Naive thymus-derived CD8-positive, alpha-beta T cell (primary cell): ENCODE data around the gene PRRC2C. TPM values are rescaled to one million over a fixed set of nuclear protein-coding genes. Genes with fewer than 3 reads are reported as not detected.
"Not testable (repeated sequence)": the region's sequence is repeated elsewhere in the genome, so short reads cannot be mapped to it uniquely, and the experiment has no call there.

ENCODE experiments used
- ATAC-seq, 2 donors: fragments of 150-1000 bp; cut with Tn5 transposase in 1 of 2; sonication (Bioruptor Pico), chemical (Tn5 transposase) in 1 of 2; 1 replicate in 1 of 2; 2 replicates in 1 of 2; pipeline ENCODE4 v1.10.0; 2021; ENCODE audit warnings: mild to moderate bottlenecking in 2 of 2, moderate library complexity in 2 of 2
- POLR2A ChIA-PET: fragments of 350-600 bp; sonication (Branson Sonifier 250); formaldehyde crosslinking; loops from one replicate; lab custom pipeline; 2021; ENCODE audit warnings: antibody characterized with exemption; lab: Charles Lee
- DNase-seq, 10 donors: peaks; one replicate each; pipeline versions ENCODE4 v3.0.0 to v3.0.0-alpha.2; 2020 to 2022
- H3K27ac Mint-ChIP-seq, 10 donors: one replicate each; pipeline ENCODE4 v1.8.0; 2020 to 2022; ENCODE audit warnings: mild to moderate bottlenecking in 10 of 10, mixed read lengths in 10 of 10, moderate library complexity in 4 of 10, inconsistent platforms in 1 of 10
- H3K27me3 Mint-ChIP-seq, 5 donors: one replicate each; pipeline ENCODE4 v1.8.0; 2021 to 2022; ENCODE audit warnings: mixed read lengths in 5 of 5
- H3K36me3 Mint-ChIP-seq, 3 donors: one replicate each; pipeline ENCODE4 v1.8.0; 2020 to 2022; ENCODE audit warnings: mixed read lengths in 3 of 3, mild to moderate bottlenecking in 2 of 3, inconsistent platforms in 1 of 3
- H3K4me1 Mint-ChIP-seq, 4 donors: one replicate each; pipeline ENCODE4 v1.8.0; 2021 to 2022; ENCODE audit warnings: mixed read lengths in 4 of 4
- H3K4me3 Mint-ChIP-seq, 10 donors: one replicate each; pipeline ENCODE4 v1.8.0; 2020 to 2022; ENCODE audit warnings: mild to moderate bottlenecking in 10 of 10, mixed read lengths in 10 of 10, moderate library complexity in 6 of 10, inconsistent platforms in 1 of 10
- H3K9me3 Mint-ChIP-seq, 9 donors: one replicate each; pipeline ENCODE4 v1.8.0; 2020 to 2022; ENCODE audit warnings: mixed read lengths in 9 of 9, mild to moderate bottlenecking in 3 of 9, inconsistent platforms in 1 of 9, moderate library complexity in 1 of 9
- polyA plus RNA-seq, 3 donors: library from polyadenylated mRNA; unstranded; fragments of 300-500 nt; fragmentation: Illumina TruSeq; gene quantifications; one replicate each; pipeline ENCODE4 v1.2.3, GENCODE V29; 2021
- total RNA-seq, 8 experiments: library from RNA in 2 of 8; stranded (reverse) in 2 of 8; gene quantifications; one replicate each; pipeline ENCODE4 v1.2.3 and lab custom pipeline; 2021 to 2026

PRRC2C gene
- total and polyA plus RNA-seq, 5 experiments from 2014 or later, result 30.0 to 337 (median 82.8) TPM

- H3K27ac Mint-ChIP-seq, result peak overlapping the region in 5 of 10 donors; percentile 28 to 62 (median 54)
- peaks cover 0 to 9% (median 0%) of the 10 kb centered on the region in 9 donors for H3K9me3 Mint-ChIP-seq
- H3K27me3 Mint-ChIP-seq, result no peaks in the 10 kb centered on the region
- peak overlapping the region in 1 of 10 donors; percentile 10 for H3K4me3 Mint-ChIP-seq
- peaks cover 0 to 43% (median 33%) of the 10 kb centered on the region in 3 donors for H3K36me3 Mint-ChIP-seq
- ATAC-seq (no peak), DNase-seq (no peak)
- peaks cover 0 to 4% (median under 1%) of the 10 kb centered on the region in 4 donors for H3K4me1 Mint-ChIP-seq
- POLR2A ChIA-PET, result no interaction called here
These were observed 110.0 kb downstream of the PRRC2C start for GRCh38 chr1:171595324-171595723.

GRCh38 chr1:171596119-171596518 is 110.8 kb downstream of the PRRC2C start:
- H3K27me3 Mint-ChIP-seq, result no peaks in the 10 kb centered on the region
- peaks cover 0 to 4% (median under 1%) of the 10 kb centered on the region in 4 donors for H3K4me1 Mint-ChIP-seq
- peaks cover 0 to 9% (median 0%) of the 10 kb centered on the region in 9 donors for H3K9me3 Mint-ChIP-seq
- H3K4me3 Mint-ChIP-seq, result no peak overlapping the region
- H3K27ac Mint-ChIP-seq, result peak overlapping the region in 4 of 10 donors; percentile 4 to 15 (median 10)
- POLR2A ChIA-PET, result no interaction called here
- DNase-seq (no peak), ATAC-seq (no peak)
- peaks cover 0 to 35% (median 29%) of the 10 kb centered on the region in 3 donors for H3K36me3 Mint-ChIP-seq

- H3K4me3 Mint-ChIP-seq, result no peak overlapping the region
- DNase-seq (no peak), ATAC-seq (no peak)
- peaks cover 0 to 9% (median 0%) of the 10 kb centered on the region in 9 donors for H3K9me3 Mint-ChIP-seq
- POLR2A ChIA-PET, result no interaction called here
- H3K27ac Mint-ChIP-seq, result peak overlapping the region in 5 of 10 donors; percentile 7 to 30 (median 13)
- H3K27me3 Mint-ChIP-seq, result no peaks in the 10 kb centered on the region
- H3K4me1 Mint-ChIP-seq, result peaks cover 0 to 8% (median 2%) of the 10 kb centered on the region in 4 donors
- peaks cover 0 to 29% (median 23%) of the 10 kb centered on the region in 3 donors for H3K36me3 Mint-ChIP-seq
These were observed 111.4 kb downstream of the PRRC2C start for GRCh38 chr1:171596705-171597104.

GRCh38 chr1:171597203-171597602 is 111.9 kb downstream of the PRRC2C start:
- H3K36me3 Mint-ChIP-seq, result peaks cover 0 to 24% (median 20%) of the 10 kb centered on the region in 3 donors

GRCh38 chr1:171600310-171600709 is 115.0 kb downstream of the PRRC2C start:
- H3K9me3 Mint-ChIP-seq, ATAC-seq, H3K27me3 Mint-ChIP-seq, H3K4me3 Mint-ChIP-seq, DNase-seq, H3K4me1 Mint-ChIP-seq, POLR2A ChIA-PET, H3K36me3 Mint-ChIP-seq, H3K27ac Mint-ChIP-seq: not testable (repeated sequence)

More at GRCh38 chr1:171597203-171597602, 111.9 kb downstream of the PRRC2C start:
- Mint-ChIP-seq H3K4me3 (no peak overlapping the region), H3K27me3 (no peaks in the 10 kb centered on the region), H3K27ac (peak overlapping the region in 2 of 10 donors; percentile 4 to 55), H3K4me1 (peaks cover 0 to 8% (median 2%) of the 10 kb centered on the region in 4 donors), H3K9me3 (peaks cover 0 to 9% (median 0%) of the 10 kb centered on the region in 9 donors)
- ATAC-seq, result no peak
- no peak for DNase-seq
- POLR2A ChIA-PET, result no interaction called here

GRCh38 chr1:171600862-171601261 is 115.5 kb downstream of the PRRC2C start:
- ATAC-seq (no peak), DNase-seq (no peak)
- POLR2A ChIA-PET, result no interaction called here
- H3K4me1 Mint-ChIP-seq, result peaks cover 0 to 8% (median 2%) of the 10 kb centered on the region in 4 donors
- H3K36me3 Mint-ChIP-seq, result peaks cover 0 to 5% (median 0%) of the 10 kb centered on the region in 3 donors
- no peak overlapping the region for H3K4me3 Mint-ChIP-seq
- peak overlapping the region in 1 of 10 donors; percentile 32 for H3K27ac Mint-ChIP-seq
- no peaks in the 10 kb centered on the region for H3K27me3 Mint-ChIP-seq
- H3K9me3 Mint-ChIP-seq, result peaks cover 0 to 9% (median 0%) of the 10 kb centered on the region in 9 donors

- H3K27me3 Mint-ChIP-seq, POLR2A ChIA-PET, H3K36me3 Mint-ChIP-seq: not testable (repeated sequence)
These were observed 117.7 kb downstream of the PRRC2C start for GRCh38 chr1:171603042-171603441.

GRCh38 chr1:171606402-171606941 is 121.1 kb downstream of the PRRC2C start:
- DNase-seq (no peak), ATAC-seq (no peak)
- Mint-ChIP-seq H3K27me3 (peaks cover 0 to 5% (median 0%) of the 10 kb centered on the region in 5 donors), H3K9me3 (no peaks in the 10 kb centered on the region), H3K36me3 (no peaks in the 10 kb centered on the region), H3K4me3 (no peak overlapping the region), H3K27ac (no peak overlapping the region), H3K4me1 (peaks cover 0 to 2% (median under 1%) of the 10 kb centered on the region in 4 donors)
- POLR2A ChIA-PET, result no interaction called here

More at GRCh38 chr1:171603042-171603441, 117.7 kb downstream of the PRRC2C start:
- H3K4me3 Mint-ChIP-seq, H3K4me1 Mint-ChIP-seq, H3K9me3 Mint-ChIP-seq, DNase-seq, H3K27ac Mint-ChIP-seq, ATAC-seq: not testable (repeated sequence)

DNA sequence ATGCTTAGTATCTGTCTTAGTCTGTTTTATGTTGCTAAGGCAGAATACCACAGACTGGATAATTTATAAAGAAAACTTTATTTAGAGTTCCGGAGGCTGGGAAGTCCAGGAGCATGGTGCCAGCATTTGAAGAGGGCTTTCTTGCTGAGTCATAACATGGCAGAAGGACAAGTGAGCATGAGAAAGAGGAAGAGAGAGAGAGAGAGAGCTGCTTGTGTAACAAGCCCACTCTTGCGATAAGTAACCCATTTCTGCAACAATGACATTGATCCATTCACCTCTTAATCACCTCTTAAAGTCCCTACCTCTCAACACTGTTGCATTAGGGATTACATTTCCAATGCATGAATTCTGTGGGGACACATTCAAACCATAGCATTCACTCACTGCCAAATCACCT is 125.1 kb downstream of the PRRC2C start:
- POLR2A ChIA-PET, result no interaction called here
- no peak for ATAC-seq

GRCh38 chr1:171611306-171611705 is 126.0 kb downstream of the PRRC2C start:
- H3K27me3 Mint-ChIP-seq, result peaks cover 0 to 5% (median 0%) of the 10 kb centered on the region in 5 donors
- POLR2A ChIA-PET, result no interaction called here
- DNase-seq, result no peak
- no peaks in the 10 kb centered on the region for H3K36me3 Mint-ChIP-seq
- no peak overlapping the region for H3K4me3 Mint-ChIP-seq
- peaks cover 0 to 2% (median 0%) of the 10 kb centered on the region in 4 donors for H3K4me1 Mint-ChIP-seq
- no peaks in the 10 kb centered on the region for H3K9me3 Mint-ChIP-seq
- no peak for ATAC-seq
- H3K27ac Mint-ChIP-seq, result no peak overlapping the region

More for the DNA sequence above, 125.1 kb downstream of the PRRC2C start:
- H3K9me3 Mint-ChIP-seq, result no peaks in the 10 kb centered on the region
- no peak overlapping the region for H3K27ac Mint-ChIP-seq
- no peak overlapping the region for H3K4me3 Mint-ChIP-seq
- no peaks in the 10 kb centered on the region for H3K36me3 Mint-ChIP-seq
- H3K4me1 Mint-ChIP-seq, result peaks cover 0 to 2% (median 0%) of the 10 kb centered on the region in 4 donors
- H3K27me3 Mint-ChIP-seq, result peaks cover 0 to 5% (median 0%) of the 10 kb centered on the region in 5 donors
- DNase-seq, result no peak

- POLR2A ChIA-PET, result no interaction called here
- Mint-ChIP-seq H3K27ac (no peak overlapping the region), H3K4me1 (no peaks in the 10 kb centered on the region), H3K4me3 (no peak overlapping the region), H3K9me3 (no peaks in the 10 kb centered on the region), H3K36me3 (no peaks in the 10 kb centered on the region), H3K27me3 (peaks cover 0 to 5% (median 0%) of the 10 kb centered on the region in 5 donors)
- DNase-seq (no peak), ATAC-seq (no peak)
These were observed 128.0 kb downstream of the PRRC2C start for GRCh38 chr1:171613282-171613681.

DNA sequence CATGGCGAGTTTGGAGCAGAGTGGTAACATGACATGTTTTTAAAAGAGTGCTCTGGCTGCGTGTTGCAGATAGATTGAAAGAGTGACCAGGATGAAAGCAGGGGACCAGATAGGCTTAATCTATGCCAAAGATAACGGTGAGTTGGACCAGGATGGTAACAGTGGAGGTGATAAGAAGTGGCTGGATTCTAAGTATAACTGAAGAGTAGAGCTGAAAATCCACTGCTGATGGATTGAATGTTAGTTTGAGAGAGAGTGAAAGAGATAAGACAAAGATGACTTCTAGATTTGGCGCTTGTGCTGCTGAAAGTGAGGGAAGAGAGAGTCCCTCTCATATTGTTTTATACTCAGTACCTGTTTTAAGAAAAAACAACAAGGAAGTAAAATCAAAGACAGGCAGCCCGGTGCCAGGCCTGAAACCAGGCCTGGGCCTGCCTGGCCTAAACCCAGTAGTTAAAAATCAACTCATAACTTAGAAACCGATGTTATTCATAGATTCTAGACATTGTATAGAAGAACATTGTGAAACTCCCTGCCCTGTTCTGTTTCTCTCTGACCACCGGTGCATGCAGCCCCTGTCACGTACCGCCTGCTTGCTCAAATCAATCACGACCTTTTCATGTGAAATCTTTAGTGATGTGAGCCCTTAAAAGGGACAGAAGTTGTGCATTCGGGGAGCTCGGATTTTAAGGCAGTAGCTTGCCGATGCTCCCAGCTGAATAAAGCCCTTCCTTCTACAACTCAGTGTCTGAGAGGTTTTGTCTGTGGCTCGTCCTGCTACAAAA is 130.0 kb downstream of the PRRC2C start:
- DNase-seq, H3K4me1 Mint-ChIP-seq, ATAC-seq, H3K27ac Mint-ChIP-seq, H3K4me3 Mint-ChIP-seq, H3K9me3 Mint-ChIP-seq, H3K27me3 Mint-ChIP-seq, H3K36me3 Mint-ChIP-seq, POLR2A ChIA-PET: not testable (repeated sequence)

- POLR2A ChIA-PET, result no interaction called here
- no peaks in the 10 kb centered on the region for H3K36me3 Mint-ChIP-seq
These were observed 131.3 kb downstream of the PRRC2C start for GRCh38 chr1:171616586-171616985.

More at GRCh38 chr1:171616586-171616985, 131.3 kb downstream of the PRRC2C start:
- H3K9me3 Mint-ChIP-seq, result no peaks in the 10 kb centered on the region
- peaks cover 0 to 2% (median 0%) of the 10 kb centered on the region in 5 donors for H3K27me3 Mint-ChIP-seq
- DNase-seq, result no peak
- ATAC-seq, result no peak
- H3K27ac Mint-ChIP-seq, result no peak overlapping the region
- no peaks in the 10 kb centered on the region for H3K4me1 Mint-ChIP-seq
- no peak overlapping the region for H3K4me3 Mint-ChIP-seq
